ENCODE data around the gene ACOX2.
"Not testable (repeated sequence)": the region's sequence is repeated elsewhere in the genome, so short reads cannot be mapped to it uniquely, and the experiment has no call there.

Gene ACOX2

GRCh38 chr3:58530354-58530865, 6.6 kb downstream of the ACOX2 start:
- no peak for ATAC-seq
- no peaks in the 10 kb centered on the region for H3K27me3 Mint-ChIP-seq
- H3K4me1 Mint-ChIP-seq: peaks cover 16% of the 10 kb centered on the region
- no peak for DNase-seq
- H3K4me3 Mint-ChIP-seq: no peak overlapping the region
- H3K27ac Mint-ChIP-seq: no peak overlapping the region
- no peaks in the 10 kb centered on the region for H3K9me3 Mint-ChIP-seq

- H3K9me3 Mint-ChIP-seq: no peaks in the 10 kb centered on the region
- peaks cover 16% of the 10 kb centered on the region for H3K4me1 Mint-ChIP-seq
- H3K27me3 Mint-ChIP-seq: no peaks in the 10 kb centered on the region
- DNase-seq: no peak
- ATAC-seq: no peak
- H3K27ac Mint-ChIP-seq: no peak overlapping the region
- H3K4me3 Mint-ChIP-seq: no peak overlapping the region
Measured at GRCh38 chr3:58529516-58530353, 7.3 kb downstream of the ACOX2 start.

- Mint-ChIP-seq H3K4me3 (no peak overlapping the region), H3K9me3 (no peaks in the 10 kb centered on the region), H3K27me3 (no peaks in the 10 kb centered on the region), H3K4me1 (peaks cover 16% of the 10 kb centered on the region), H3K27ac (no peak overlapping the region)
- DNase-seq: no peak
- no peak for ATAC-seq
Measured at GRCh38 chr3:58528629-58529028, 8.4 kb downstream of the ACOX2 start.

- not testable (repeated sequence) for H3K27ac Mint-ChIP-seq, H3K4me1 Mint-ChIP-seq, H3K4me3 Mint-ChIP-seq, DNase-seq, H3K27me3 Mint-ChIP-seq, H3K9me3 Mint-ChIP-seq, ATAC-seq
Measured at GRCh38 chr3:58527440-58527839, 9.6 kb downstream of the ACOX2 start.

GRCh38 chr3:58526515-58526957, 10.5 kb downstream of the ACOX2 start:
- Mint-ChIP-seq H3K27ac (no peak overlapping the region), H3K27me3 (no peaks in the 10 kb centered on the region), H3K4me1 (no peaks in the 10 kb centered on the region), H3K4me3 (no peak overlapping the region), H3K9me3 (no peaks in the 10 kb centered on the region)
- no peak for ATAC-seq
- DNase-seq: no peak

GRCh38 chr3:58524326-58524888, 12.6 kb downstream of the ACOX2 start:
- no peaks in the 10 kb centered on the region for H3K9me3 Mint-ChIP-seq
- ATAC-seq (no peak), DNase-seq (no peak)
- H3K27ac Mint-ChIP-seq: peak overlapping the region in 1 of 2 donors; percentile 17
- no peak overlapping the region for H3K4me3 Mint-ChIP-seq
- no peaks in the 10 kb centered on the region for H3K4me1 Mint-ChIP-seq
- H3K27me3 Mint-ChIP-seq: no peaks in the 10 kb centered on the region

- no peaks in the 10 kb centered on the region for H3K27me3 Mint-ChIP-seq
- H3K4me1 Mint-ChIP-seq: no peaks in the 10 kb centered on the region
- H3K27ac Mint-ChIP-seq: no peak overlapping the region
- H3K4me3 Mint-ChIP-seq: no peak overlapping the region
- DNase-seq (no peak), ATAC-seq (no peak)
- no peaks in the 10 kb centered on the region for H3K9me3 Mint-ChIP-seq
Measured at GRCh38 chr3:58522759-58523425, 14.1 kb downstream of the ACOX2 start.

GRCh38 chr3:58521917-58522631, 14.9 kb downstream of the ACOX2 start:
- H3K27me3 Mint-ChIP-seq: no peaks in the 10 kb centered on the region
- no peaks in the 10 kb centered on the region for H3K4me1 Mint-ChIP-seq
- DNase-seq (no peak), ATAC-seq (no peak)
- no peak overlapping the region for H3K4me3 Mint-ChIP-seq
- H3K27ac Mint-ChIP-seq: no peak overlapping the region
- H3K9me3 Mint-ChIP-seq: no peaks in the 10 kb centered on the region

GRCh38 chr3:58521336-58521670, 15.7 kb downstream of the ACOX2 start:
- Mint-ChIP-seq H3K4me1 (no peaks in the 10 kb centered on the region), H3K27me3 (no peaks in the 10 kb centered on the region), H3K4me3 (no peak overlapping the region), H3K27ac (peak overlapping the region in 1 of 2 donors; percentile 34), H3K9me3 (no peaks in the 10 kb centered on the region)
- DNase-seq (no peak), ATAC-seq (no peak)

- no peak overlapping the region for H3K4me3 Mint-ChIP-seq
- peak; percentile 31 for ATAC-seq
- no peak for DNase-seq
- no peak overlapping the region for H3K27ac Mint-ChIP-seq
- no peaks in the 10 kb centered on the region for H3K4me1 Mint-ChIP-seq
- H3K9me3 Mint-ChIP-seq: no peaks in the 10 kb centered on the region
- no peaks in the 10 kb centered on the region for H3K27me3 Mint-ChIP-seq
Measured at GRCh38 chr3:58520403-58521335, 16.3 kb downstream of the ACOX2 start.

GRCh38 chr3:58519668-58520402, 17.2 kb downstream of the ACOX2 start:
- Mint-ChIP-seq H3K27me3 (no peaks in the 10 kb centered on the region), H3K4me3 (no peak overlapping the region), H3K27ac (no peak overlapping the region), H3K9me3 (no peaks in the 10 kb centered on the region), H3K4me1 (no peaks in the 10 kb centered on the region)
- DNase-seq (no peak), ATAC-seq (no peak)

- peak overlapping the region in 1 of 2 donors; percentile 31 for H3K27ac Mint-ChIP-seq
- H3K9me3 Mint-ChIP-seq: no peaks in the 10 kb centered on the region
- DNase-seq: no peak
- ATAC-seq: no peak
- no peaks in the 10 kb centered on the region for H3K4me1 Mint-ChIP-seq
- H3K4me3 Mint-ChIP-seq: no peak overlapping the region
- H3K27me3 Mint-ChIP-seq: no peaks in the 10 kb centered on the region
Measured at GRCh38 chr3:58518291-58518789, 18.6 kb downstream of the ACOX2 start.

GRCh38 chr3:58514405-58514804, 22.6 kb downstream of the ACOX2 start:
- no peak overlapping the region for H3K27ac Mint-ChIP-seq
- ATAC-seq (no peak), DNase-seq (no peak)
- no peak overlapping the region for H3K4me3 Mint-ChIP-seq
- H3K4me1 Mint-ChIP-seq: no peaks in the 10 kb centered on the region
- no peaks in the 10 kb centered on the region for H3K9me3 Mint-ChIP-seq
- H3K27me3 Mint-ChIP-seq: no peaks in the 10 kb centered on the region

- Mint-ChIP-seq H3K27ac (no peak overlapping the region), H3K27me3 (no peaks in the 10 kb centered on the region), H3K4me1 (no peaks in the 10 kb centered on the region), H3K9me3 (no peaks in the 10 kb centered on the region), H3K4me3 (no peak overlapping the region)
- no peak for DNase-seq
- ATAC-seq: no peak
Measured at GRCh38 chr3:58508437-58508836, 28.6 kb downstream of the ACOX2 start.

Data from stimulated activated naive CD8-positive, alpha-beta T cell treated with anti-CD3 and anti-CD28 coated beads, Interleukin-15, amount 100 ng/mL, for 72 hours (primary cell).